Natural killer cell (primary cell): ENCODE measurements around the gene ZBTB25. TPM values are rescaled to one million over a fixed set of nuclear protein-coding genes. Genes with fewer than 3 reads are reported as not detected.

Experiments used
- ATAC-seq, 3 donors: fragments of 150-1000 bp in 2 of 3; fragments of 200-7000 bp in 1 of 3; cut with Tn5 transposase; 1 replicate in 1 of 3; 2 replicates in 2 of 3; pipeline ENCODE4 v1.10.0; 2021; ENCODE audit warnings: mild to moderate bottlenecking in 2 of 3, moderate library complexity in 2 of 3
- DNase-seq, 2 donors: peaks; one replicate each; pipeline versions ENCODE4 v3.0.0 to v3.0.0-alpha.2; 2013 to 2021; ENCODE audit warnings: mixed read lengths in 1 of 2
- H3K27ac ChIP-seq: one replicate; pipeline ENCODE4 v1.5.1; 2013; ENCODE audit warnings: mild to moderate bottlenecking, low read length
- H3K27me3 ChIP-seq: one replicate; pipeline ENCODE4 v1.6.1; 2013; ENCODE audit warnings: low read length; ENCODE audit not compliant: control insufficient read depth, insufficient read depth
- H3K36me3 ChIP-seq: one replicate; pipeline ENCODE4 v1.6.1; 2013; ENCODE audit warnings: low read length; ENCODE audit not compliant: control insufficient read depth, insufficient read depth
- H3K4me1 ChIP-seq: one replicate; pipeline ENCODE4 v1.6.1; 2013; ENCODE audit warnings: low read length; ENCODE audit not compliant: control insufficient read depth, insufficient read depth
- H3K4me3 ChIP-seq: one replicate; pipeline ENCODE4 v1.5.1; 2013; ENCODE audit warnings: low read length
- H3K9me3 ChIP-seq: one replicate; pipeline ENCODE4 v1.6.1; 2013; ENCODE audit warnings: low read length; ENCODE audit not compliant: control insufficient read depth, insufficient read depth
- H3K27ac Mint-ChIP-seq, 2 donors: one replicate each; pipeline ENCODE4 v1.8.0; 2022; ENCODE audit warnings: mild to moderate bottlenecking in 2 of 2, mixed read lengths in 2 of 2, moderate library complexity in 1 of 2
- H3K27me3 Mint-ChIP-seq, 2 donors: one replicate each; pipeline ENCODE4 v1.8.0; 2022; ENCODE audit warnings: low read depth in 2 of 2, mixed read lengths in 2 of 2
- H3K36me3 Mint-ChIP-seq: one replicate; pipeline ENCODE4 v1.8.0; 2022; ENCODE audit warnings: mixed read lengths
- H3K4me1 Mint-ChIP-seq, 2 donors: one replicate each; pipeline ENCODE4 v1.8.0; 2022; ENCODE audit warnings: mixed read lengths in 2 of 2
- H3K4me3 Mint-ChIP-seq: one replicate; pipeline ENCODE4 v1.8.0; 2022; ENCODE audit warnings: mild to moderate bottlenecking, moderate library complexity, mixed read lengths
- H3K9me3 Mint-ChIP-seq, 2 donors: one replicate each; pipeline ENCODE4 v1.8.0; 2022; ENCODE audit warnings: mixed read lengths in 2 of 2
- WGBS: methylation state at CpG from one replicate; pipeline ENCODE4 v1.1.7; 2013; ENCODE audit warnings: missing lambda C conversion rate; ENCODE audit not compliant: insufficient coverage; 5-methylcytosine and 5-hydroxymethylcytosine counted together
- intact Hi-C: fragments of 100-400 bp; cut with micrococcal nuclease; formaldehyde crosslinking; loops from one replicate; pipeline ENCODE4 v1.14.2; 2022
- total RNA-seq, 4 donors: library from RNA; stranded (reverse); fragments of 120-200 nt in 1 of 4; gene quantifications; one replicate each; pipeline versions ENCODE4 v1.2.3 to v1.2.4, GENCODE V29; 2013 to 2022
- TF ChIP-seq, protein P1 (sequence below): fragments of 200-600 bp; IDR thresholded peaks from one replicate; pipeline ENCODE4 v1.8.0; 2022; ENCODE audit warnings: antibody characterized with exemption

Gene ZBTB25, protein sequence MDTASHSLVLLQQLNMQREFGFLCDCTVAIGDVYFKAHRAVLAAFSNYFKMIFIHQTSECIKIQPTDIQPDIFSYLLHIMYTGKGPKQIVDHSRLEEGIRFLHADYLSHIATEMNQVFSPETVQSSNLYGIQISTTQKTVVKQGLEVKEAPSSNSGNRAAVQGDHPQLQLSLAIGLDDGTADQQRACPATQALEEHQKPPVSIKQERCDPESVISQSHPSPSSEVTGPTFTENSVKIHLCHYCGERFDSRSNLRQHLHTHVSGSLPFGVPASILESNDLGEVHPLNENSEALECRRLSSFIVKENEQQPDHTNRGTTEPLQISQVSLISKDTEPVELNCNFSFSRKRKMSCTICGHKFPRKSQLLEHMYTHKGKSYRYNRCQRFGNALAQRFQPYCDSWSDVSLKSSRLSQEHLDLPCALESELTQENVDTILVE
- total RNA-seq = 10 to 100 TPM; 29.7 to 36.7 (median 31.1) TPM
- total RNA-seq (2013) = 26.7 TPM

DNA sequence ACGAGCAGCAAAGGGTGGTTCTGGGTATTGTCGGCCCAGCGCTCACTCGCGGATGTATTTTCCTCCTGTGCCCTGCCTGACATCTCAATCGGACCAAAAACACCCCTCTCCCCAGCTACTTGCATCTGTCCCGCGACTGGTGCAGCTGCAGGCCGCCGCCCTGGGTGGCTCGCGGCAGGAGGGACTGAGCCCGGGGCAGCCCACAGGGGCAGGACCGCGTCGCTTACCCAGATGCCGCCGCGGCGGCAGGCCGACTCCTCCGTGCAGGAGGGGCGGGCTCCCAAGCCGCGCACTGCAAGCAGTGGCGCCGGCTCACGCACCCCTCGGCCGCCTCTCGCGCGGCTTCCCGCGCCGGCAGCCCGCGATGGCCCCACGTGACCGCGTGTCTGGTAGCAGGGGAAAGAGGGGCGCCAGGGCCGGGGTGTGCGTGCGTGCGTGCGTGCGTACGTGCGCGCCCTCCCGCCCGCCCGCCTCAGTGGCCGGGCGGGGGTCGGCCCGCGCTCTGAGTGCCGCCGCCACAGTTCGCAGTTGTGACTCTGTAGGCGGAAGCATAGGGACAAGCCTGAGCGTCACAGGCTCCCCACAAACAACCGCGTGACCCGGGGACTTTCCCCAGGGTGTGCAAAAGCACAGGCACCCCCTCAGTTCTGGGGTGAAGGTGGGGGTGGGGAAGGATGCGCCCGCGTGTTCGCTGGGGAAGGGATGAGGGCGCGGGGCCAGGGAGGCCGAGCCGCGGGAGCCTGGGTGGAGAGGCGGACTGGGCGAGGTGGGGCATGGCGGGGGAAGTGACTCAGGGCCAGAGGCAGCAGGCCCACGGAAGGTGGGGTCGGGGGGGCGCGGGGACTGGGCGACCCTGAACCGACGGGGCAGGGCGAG, at the start of gene ZBTB25:
Gene ZBTB25, minus strand, starts transcription at position 405 of the 876 bp plus-strand sequence. CDS start 13,305 bp downstream, outside the sequence.
- under 1% methylated on average over 87 of the region's 87 CpGs for WGBS
- H3K4me3 Mint-ChIP-seq = peak within 1 kb of the TSS; percentile 98
- H3K36me3 Mint-ChIP-seq = no peaks in the 10 kb centered on the region
- H3K4me1 Mint-ChIP-seq = peaks cover 66 to 73% of the 10 kb centered on the region in 2 donors
- H3K27me3 Mint-ChIP-seq = no peaks in the 10 kb centered on the region
- intact Hi-C loops = loop anchor here (1.0 to 10.0 kb wide), 5 partner anchors 36 to 201 kb away; partner anchors contain the start of genes AKAP5, HSPA2, MTHFD1 and PLEKHG3
- H3K9me3 Mint-ChIP-seq = no peaks in the 10 kb centered on the region
- Histone ChIP-seq H3K4me3 (peak within 1 kb of the TSS; percentile 99), H3K4me1 (peaks cover 42% of the 10 kb centered on the region), H3K36me3 (peaks cover 2% of the 10 kb centered on the region), H3K9me3 (no peaks in the 10 kb centered on the region), H3K27ac (peak within 1 kb of the TSS; percentile 100), H3K27me3 (no peaks in the 10 kb centered on the region)
- TF ChIP-seq, protein P1, sequence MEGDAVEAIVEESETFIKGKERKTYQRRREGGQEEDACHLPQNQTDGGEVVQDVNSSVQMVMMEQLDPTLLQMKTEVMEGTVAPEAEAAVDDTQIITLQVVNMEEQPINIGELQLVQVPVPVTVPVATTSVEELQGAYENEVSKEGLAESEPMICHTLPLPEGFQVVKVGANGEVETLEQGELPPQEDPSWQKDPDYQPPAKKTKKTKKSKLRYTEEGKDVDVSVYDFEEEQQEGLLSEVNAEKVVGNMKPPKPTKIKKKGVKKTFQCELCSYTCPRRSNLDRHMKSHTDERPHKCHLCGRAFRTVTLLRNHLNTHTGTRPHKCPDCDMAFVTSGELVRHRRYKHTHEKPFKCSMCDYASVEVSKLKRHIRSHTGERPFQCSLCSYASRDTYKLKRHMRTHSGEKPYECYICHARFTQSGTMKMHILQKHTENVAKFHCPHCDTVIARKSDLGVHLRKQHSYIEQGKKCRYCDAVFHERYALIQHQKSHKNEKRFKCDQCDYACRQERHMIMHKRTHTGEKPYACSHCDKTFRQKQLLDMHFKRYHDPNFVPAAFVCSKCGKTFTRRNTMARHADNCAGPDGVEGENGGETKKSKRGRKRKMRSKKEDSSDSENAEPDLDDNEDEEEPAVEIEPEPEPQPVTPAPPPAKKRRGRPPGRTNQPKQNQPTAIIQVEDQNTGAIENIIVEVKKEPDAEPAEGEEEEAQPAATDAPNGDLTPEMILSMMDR = no peak
- ATAC-seq = peak; percentile 67 to 85 (median 70)
- peak within 1 kb of the TSS; percentile 99 for H3K27ac Mint-ChIP-seq
- peak; percentile 96 to 99 for DNase-seq

DNA sequence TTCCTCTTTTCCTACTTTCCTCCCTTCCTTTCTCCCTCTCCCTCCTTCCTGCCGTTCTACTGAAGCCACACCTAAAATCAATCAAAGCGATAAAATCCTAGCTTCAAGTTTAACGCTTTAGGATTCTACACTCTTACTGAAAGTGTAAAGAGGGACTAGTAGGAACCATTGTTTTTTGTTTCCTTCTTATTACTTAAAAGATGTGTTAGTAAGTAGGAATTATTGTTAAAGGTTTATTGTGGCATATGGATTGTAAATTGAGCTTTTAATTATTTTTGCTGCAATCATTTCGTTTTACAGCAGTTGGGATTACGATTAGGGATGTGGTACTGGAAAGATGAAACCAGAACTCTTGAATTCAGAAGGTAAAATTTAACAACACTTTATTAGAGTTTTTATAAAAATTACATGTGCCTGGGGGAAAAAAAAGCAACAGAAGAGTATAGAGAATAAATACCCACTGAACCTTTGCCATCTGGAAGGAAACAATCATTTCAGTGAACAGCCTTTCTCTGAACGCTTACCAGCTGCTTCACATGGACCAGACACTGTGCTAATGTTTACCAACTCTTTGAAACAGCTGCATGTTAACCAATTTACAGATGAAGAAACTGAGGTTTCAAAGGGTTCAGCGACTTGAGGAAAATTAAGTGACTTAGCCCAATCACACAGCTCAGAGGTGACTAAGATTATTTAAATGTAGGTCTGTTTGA, 47.1 kb upstream of the ZBTB25 start:
- ATAC-seq (no peak), DNase-seq (no peak)
- intact Hi-C loops = no loop called here
- no peaks in the 10 kb centered on the region for H3K9me3 Mint-ChIP-seq
- no peaks in the 10 kb centered on the region for H3K9me3 ChIP-seq
- H3K36me3 Mint-ChIP-seq = no peaks in the 10 kb centered on the region
- peak overlapping the region; percentile 82 for H3K4me3 Mint-ChIP-seq
- peaks cover 16 to 17% of the 10 kb centered on the region in 2 donors for H3K4me1 Mint-ChIP-seq
- peaks cover 2% of the 10 kb centered on the region for H3K27me3 ChIP-seq
- H3K36me3 ChIP-seq = no peaks in the 10 kb centered on the region
- no peak overlapping the region for H3K4me3 ChIP-seq
- TF ChIP-seq, protein P1 = no peak
- H3K27ac ChIP-seq = no peak overlapping the region
- H3K27ac Mint-ChIP-seq = peak overlapping the region in 1 of 2 donors; percentile 56
- H3K27me3 Mint-ChIP-seq = peaks cover 0 to 17% of the 10 kb centered on the region in 2 donors
- H3K4me1 ChIP-seq = peaks cover 12% of the 10 kb centered on the region
- WGBS = 54% methylated on average over 4 of the region's 7 CpGs

DNA sequence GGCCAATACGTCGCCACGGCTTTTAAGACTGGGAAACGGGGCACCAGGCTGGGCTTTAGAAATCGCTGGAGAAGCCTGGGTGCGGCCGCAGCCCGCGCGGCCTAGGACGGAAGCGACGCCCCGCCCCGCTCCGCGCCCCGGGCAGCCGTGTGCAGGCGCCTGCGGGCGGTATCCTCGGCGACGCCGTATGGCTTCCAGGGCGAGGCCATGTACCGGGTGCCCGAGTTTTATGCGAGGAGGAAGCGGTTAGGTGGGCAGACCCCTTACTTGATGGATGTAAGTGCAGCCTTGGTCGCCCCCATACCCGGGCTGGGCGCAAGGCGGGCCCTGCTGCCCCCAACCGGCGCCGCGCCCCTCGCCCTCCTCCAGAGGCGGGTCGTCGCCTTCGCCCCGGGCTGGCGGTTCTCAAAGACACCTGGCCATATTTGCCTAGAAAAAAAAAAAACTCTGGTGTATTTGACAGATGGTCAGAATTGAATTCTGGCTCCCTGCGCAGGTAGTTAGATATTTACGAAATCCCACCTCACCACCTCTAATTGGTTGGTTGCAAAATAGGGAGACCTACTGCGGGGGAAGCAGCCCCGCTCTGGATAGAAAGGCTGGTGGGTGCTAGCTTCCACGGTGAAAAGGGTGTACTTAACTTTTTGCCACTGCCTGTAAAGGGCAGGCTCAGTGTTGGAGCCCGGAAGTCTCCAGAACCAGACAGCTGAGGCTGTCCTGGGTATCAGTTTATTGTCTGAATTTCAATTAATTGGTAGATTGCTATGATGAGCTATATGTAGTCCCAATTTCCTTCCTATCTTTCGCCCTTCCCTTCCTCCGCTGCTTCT, 46.4 kb upstream of the ZBTB25 start, which contains the start of gene PPP1R36:
Gene PPP1R36, plus strand, starts transcription at position 171 of the 830 bp plus-strand sequence. Its CDS starts 37 bp downstream, at position 208.
- WGBS = 4% methylated on average over 52 of the region's 54 CpGs
- DNase-seq (peak; percentile 35 to 71), ATAC-seq (peak; percentile 89 to 97 (median 96))
- intact Hi-C loops = no loop called here
- TF ChIP-seq, protein P1 = no peak
- Histone ChIP-seq H3K4me3 (peak within 1 kb of the TSS; percentile 2), H3K9me3 (no peaks in the 10 kb centered on the region), H3K4me1 (peaks cover 12% of the 10 kb centered on the region), H3K27ac (no peak within 1 kb of the TSS), H3K36me3 (no peaks in the 10 kb centered on the region), H3K27me3 (peaks cover 2% of the 10 kb centered on the region)
- Mint-ChIP-seq H3K36me3 (no peaks in the 10 kb centered on the region), H3K9me3 (no peaks in the 10 kb centered on the region), H3K27me3 (peaks cover 0 to 14% of the 10 kb centered on the region in 2 donors), H3K4me1 (peaks cover 16 to 17% of the 10 kb centered on the region in 2 donors), H3K27ac (peak within 1 kb of the TSS in 1 of 2 donors; percentile 56), H3K4me3 (peak within 1 kb of the TSS; percentile 82)
